ENCODE results near the gene TP53I13.

Gene TP53I13

GRCh38 chr17:29567304-29567553 lies 1.3 kb upstream of the TP53I13 start:
- DNase-seq = no peak

- DNase-seq = peak in 21 of 51 donors; percentile 32 to 74 (median 51)
These were observed 759 bp upstream of the TP53I13 start for GRCh38 chr17:29567554-29568330.

- DNase-seq = peak in 1 of 51 donors; percentile 55
These were observed 897 bp downstream of the TP53I13 start for GRCh38 chr17:29569245-29569950.

DNA sequence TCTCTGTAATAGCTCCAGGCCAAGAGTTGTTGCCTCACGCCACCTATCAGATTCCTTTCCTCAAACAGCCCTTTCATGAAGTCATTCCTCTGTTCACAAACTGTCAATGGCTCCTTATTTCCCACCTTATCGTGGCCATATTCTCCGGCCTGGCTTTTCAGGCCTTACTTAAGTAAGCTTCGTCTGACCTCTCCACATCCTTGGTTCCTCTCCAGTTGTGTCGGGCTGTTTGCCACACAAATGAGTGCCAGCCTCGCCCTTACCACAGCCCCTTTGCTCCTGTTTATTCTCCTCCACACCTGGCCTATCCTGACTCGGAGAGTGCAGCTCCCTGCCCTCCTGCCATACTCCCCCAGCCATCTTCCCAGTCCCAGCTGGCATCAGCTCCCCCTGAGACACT lies 2.0 kb downstream of the TP53I13 start:
- DNase-seq = no peak

- DNase-seq = no peak
These were observed 3.0 kb downstream of the TP53I13 start for GRCh38 chr17:29571486-29571882.

DNA sequence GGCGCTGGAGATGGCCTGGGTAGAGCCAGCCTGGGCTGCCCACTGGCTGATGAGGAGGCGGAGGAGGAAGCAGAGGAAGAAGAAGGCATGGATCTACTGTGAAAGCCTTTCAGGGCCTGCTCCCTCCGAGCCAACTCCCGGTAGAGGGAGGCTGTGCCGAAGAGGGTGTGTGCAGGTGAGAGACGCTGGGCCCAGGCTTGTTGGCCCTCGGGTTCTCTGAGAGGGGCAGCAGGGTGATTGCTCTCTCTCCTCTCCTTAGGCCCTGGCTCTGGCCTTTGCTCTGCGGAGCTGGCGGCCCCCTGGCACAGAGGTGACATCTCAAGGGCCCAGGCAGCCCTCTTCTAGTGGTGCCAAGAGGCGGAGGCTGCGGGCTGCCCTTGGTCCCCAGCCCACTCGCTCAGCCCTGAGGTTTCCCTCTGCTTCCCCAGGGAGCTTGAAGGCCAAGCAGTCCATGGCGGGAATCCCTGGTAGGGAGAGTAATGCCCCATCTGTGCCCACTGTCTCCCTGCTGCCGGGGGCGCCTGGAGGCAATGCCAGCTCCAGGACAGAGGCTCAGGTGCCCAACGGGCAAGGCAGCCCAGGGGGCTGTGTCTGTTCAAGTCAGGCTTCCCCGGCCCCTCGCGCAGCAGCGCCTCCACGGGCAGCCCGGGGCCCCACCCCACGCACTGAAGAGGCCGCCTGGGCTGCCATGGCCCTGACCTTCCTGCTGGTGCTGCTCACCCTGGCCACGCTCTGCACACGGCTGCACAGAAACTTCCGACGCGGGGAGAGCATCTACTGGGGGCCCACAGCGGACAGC lies 3.6 kb downstream of the TP53I13 start:
- DNase-seq = peak in 1 of 51 donors; percentile 34

GRCh38 chr17:29572691-29573557 lies 4.4 kb downstream of the TP53I13 start:
- peak in 28 of 51 donors; percentile 28 to 76 (median 50) for DNase-seq

GRCh38 chr17:29573558-29573869 lies 5.0 kb downstream of the TP53I13 start:
- no peak for DNase-seq

- no peak for DNase-seq
These were observed 5.6 kb downstream of the TP53I13 start for GRCh38 chr17:29573871-29574731.

- DNase-seq = no peak
These were observed 6.4 kb downstream of the TP53I13 start for GRCh38 chr17:29574732-29575510.

GRCh38 chr17:29575511-29576213 lies 7.2 kb downstream of the TP53I13 start:
- DNase-seq = no peak

DNA sequence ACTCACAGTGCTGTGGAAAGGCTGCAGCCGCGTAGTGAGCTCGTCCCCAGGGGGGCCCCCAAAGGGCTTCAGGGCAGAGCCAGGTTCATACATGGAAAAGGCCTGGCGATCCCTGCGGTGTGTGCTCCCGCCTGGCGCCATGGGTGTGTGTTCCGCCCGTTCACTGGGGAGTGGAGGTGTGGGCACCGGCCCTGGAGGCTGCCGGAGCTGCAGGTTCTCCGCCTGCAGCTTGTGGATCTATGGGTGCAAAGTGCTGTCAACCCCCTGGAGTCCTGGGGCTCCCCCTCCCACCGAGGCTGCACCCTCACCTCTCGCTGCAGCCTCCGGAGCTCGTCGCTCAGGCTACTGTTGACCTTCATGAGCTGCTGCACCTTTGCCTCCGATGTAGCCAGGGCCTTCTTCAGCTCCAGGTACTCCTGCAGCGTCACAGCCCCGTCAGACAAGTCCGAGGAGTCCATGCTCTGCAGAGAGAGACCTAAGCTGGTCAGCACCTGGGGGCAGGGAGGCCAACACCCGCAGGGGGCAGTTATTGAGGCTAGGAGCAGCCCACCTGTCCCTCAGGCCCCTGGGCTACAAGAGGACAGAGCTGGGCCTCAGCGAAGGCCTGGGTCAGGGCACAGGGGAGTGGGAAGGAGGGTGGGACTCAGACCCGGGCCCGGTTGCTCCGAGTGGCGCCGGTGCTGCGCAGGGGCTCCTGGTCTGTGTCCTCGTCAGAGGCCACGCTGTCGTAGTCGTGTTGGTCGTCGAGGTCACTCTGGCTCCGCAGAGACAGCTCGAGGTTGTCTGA lies 7.9 kb downstream of the TP53I13 start:
- DNase-seq = no peak

GRCh38 chr17:29577001-29577370 lies 8.5 kb downstream of the TP53I13 start:
- no peak for DNase-seq

DNA sequence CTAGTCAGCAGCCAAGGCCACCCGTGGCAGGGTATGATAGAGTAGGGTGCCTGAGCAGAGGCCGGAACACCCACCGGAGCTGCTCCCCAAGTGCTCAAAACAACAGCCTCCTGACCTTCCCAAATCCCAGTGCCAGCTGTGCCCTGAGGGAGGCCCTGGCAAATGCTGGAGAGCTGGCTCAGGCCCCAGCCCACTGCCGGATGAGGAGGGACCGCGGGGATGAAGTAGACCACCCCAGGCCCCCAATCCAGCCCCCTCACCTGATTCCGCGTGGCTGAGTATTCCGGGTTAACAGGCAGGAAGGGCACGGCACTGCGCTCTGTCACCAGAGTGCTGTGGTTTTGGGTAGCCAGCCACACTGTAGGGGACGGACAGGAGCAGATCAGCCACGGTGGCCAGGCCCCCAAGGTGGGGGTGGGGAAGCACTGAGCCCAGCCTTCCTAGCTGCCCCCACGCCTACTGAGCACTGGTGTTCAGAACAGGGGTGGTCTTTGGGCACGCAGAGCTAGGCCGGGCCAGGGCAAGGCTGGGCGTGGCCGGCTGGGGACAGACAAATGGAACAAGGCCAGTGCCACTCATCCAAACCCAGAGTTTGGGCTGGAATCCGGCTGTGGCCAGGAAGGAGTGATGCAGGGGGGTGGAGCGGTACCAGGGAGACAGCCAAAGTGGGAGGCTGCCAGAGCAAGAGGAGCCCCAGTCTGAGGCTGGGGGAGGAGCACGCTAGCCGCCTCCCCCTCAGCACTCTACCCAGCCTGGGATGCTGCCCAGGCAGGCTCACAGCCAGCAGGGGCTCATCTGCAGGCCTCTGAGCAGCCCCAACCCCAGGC lies 9.1 kb downstream of the TP53I13 start:
- DNase-seq = peak in 38 of 51 donors; percentile 31 to 85 (median 65)

DNA sequence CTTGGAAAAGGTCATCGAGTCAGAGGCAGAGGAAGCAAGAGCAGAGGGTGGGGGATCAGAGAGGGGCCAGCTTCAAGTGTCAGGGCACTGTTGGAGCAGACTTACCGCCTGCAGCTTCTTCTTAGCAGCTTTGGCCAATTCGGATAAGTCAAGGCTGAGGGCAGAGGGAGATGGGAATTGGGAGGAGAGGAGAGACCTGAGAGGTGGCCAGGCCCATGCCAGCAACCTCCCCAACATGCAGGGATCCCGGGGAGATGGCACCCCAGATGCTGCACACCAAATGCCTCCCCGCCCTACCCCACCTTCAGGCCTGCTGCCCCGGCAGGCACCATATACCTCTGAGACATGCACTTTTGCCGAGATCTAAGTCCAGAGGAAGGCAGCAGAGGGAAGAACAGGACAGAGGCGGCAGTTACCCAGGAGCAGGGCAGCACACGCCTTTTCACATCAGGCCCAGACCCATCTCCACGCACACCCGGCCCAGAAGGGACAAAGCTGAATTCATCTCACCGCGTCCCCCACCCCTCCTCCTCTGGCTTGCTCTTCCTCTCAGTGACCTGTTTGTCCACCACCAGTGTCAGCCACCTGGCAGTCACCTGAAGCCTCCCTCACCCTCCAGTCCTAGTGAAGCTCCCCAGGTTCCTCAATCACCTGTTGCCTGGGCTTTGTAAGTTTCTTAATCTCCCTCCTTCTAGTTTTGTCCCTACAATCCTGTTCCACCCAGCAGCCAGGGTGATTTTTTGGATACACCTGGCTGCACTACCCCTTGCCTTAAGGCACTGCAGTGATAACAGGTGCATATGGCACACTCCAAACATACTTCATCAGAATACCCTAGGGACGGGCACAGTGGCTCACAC lies 10.4 kb downstream of the TP53I13 start:
- DNase-seq = no peak

Data from hypothalamus (tissue), 51 donors.